GM10266 (cell line): Measurements from ENCODE around the gene TATDN3.
"Not testable (repeated sequence)": the region's sequence is repeated elsewhere in the genome, so short reads cannot be mapped to it uniquely, and the experiment has no call there.

Experiments
- DNase-seq: peaks from one replicate; pipeline ENCODE4 v3.0.0; 2012; ENCODE audit errors: extremely low spot score
- TF ChIP-seq, protein P1 (sequence below): IDR thresholded peaks from 2 replicates; pipeline ENCODE4 v1.5.1; 2012; ENCODE audit warnings: mild to moderate bottlenecking, low read depth; ENCODE audit not compliant: control insufficient read depth, insufficient read depth; ENCODE audit errors: missing control alignments

The TATDN3 gene

DNA sequence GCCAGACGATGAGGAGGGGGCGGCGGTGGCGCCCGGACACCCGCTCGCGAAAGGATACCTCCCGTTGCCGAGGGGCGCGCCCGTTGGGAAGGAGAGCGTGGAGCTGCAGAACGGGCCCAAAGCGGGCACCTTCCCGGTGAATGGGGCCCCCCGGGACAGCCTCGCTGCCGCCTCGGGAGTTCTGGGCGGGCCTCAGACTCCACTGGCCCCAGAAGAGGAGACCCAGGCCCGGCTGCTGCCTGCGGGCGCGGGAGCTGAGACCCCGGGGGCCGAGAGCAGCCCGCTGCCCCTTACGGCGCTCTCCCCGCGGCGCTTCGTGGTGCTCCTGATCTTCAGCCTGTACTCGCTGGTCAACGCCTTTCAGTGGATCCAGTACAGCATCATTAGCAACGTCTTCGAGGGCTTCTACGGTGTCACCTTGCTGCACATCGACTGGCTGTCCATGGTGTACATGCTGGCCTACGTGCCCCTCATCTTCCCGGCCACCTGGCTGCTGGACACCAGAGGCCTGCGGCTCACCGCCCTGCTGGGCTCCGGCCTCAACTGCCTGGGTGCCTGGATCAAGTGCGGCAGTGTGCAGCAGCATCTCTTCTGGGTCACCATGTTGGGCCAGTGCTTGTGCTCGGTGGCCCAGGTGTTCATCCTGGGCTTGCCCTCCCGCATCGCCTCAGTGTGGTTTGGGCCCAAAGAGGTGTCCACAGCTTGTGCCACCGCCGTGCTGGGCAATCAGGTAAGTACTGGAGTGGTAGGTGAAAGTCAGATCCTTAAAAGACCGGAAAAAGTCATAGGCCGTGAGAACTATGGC, 67.0 kb downstream of the TATDN3 start:
- TF ChIP-seq, protein P1, sequence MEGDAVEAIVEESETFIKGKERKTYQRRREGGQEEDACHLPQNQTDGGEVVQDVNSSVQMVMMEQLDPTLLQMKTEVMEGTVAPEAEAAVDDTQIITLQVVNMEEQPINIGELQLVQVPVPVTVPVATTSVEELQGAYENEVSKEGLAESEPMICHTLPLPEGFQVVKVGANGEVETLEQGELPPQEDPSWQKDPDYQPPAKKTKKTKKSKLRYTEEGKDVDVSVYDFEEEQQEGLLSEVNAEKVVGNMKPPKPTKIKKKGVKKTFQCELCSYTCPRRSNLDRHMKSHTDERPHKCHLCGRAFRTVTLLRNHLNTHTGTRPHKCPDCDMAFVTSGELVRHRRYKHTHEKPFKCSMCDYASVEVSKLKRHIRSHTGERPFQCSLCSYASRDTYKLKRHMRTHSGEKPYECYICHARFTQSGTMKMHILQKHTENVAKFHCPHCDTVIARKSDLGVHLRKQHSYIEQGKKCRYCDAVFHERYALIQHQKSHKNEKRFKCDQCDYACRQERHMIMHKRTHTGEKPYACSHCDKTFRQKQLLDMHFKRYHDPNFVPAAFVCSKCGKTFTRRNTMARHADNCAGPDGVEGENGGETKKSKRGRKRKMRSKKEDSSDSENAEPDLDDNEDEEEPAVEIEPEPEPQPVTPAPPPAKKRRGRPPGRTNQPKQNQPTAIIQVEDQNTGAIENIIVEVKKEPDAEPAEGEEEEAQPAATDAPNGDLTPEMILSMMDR = no peak
- peak; percentile 51 for DNase-seq

DNA sequence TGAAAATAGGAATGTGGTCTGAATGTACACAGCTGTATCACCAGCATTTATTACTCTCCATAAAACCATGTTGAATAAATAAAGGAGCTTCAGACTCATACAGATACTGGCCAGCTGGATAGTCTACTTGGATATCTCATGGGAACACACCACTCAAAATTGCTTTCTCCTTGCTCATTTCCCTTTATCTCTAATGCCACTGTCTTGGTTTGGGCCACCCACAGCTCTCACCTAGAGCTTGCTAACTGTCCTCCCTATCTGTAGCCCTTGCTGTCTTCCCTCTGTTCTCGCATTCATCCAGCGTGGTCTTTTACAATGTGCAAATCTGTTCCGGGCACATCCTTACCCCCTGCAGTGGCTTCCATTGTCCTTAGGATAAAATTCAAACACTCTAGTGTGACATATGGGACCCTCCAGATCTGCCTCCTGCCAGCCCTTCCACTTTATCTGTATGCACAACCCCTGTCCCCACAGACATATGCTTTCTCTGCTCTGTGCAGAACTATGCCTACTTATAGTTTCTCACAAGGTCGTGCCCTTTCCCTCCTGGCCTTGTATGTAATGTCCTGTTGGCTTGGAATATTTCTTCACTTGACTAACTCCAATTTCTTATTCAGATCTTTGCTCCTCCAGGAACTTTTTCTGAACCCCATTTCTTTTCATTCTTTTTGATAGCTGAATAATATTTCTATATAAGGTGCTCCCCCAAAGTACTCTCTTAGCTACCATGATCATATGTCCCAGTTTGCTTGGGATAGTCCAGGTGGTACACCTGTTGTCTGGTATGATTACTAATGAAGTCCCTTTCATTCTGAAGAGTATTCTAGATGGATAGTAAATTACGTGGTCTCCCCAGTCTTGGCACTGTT, 69.3 kb downstream of the TATDN3 start:
- peak; percentile 4 for DNase-seq
- TF ChIP-seq, protein P1 = no peak

DNA sequence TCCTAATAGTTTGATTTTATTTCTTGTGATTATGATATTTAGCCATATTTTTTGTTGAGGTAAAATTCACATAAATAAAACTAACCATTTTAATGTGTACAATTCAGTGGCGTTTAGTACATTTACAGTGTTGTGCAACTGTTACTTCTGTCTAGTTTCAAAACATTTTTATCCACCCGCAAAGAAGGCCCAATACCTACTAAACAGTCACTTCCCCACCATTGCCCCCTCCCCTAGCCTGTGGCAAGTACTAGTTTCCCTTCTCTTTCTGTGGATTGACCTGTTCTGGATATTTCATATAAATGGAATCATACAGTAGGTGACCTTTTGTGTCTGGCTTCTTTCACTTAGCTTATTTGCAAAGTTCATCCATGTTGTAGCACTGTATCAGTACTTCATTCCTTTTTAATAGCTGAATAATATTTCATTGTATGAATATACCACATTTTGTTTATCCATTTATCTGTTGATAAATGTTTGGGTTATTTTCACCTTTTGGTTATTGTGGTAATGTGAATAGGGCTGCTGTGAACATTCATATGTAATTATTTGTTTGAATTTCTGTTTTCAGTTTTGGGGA, 70.5 kb downstream of the TATDN3 start:
- DNase-seq = no peak
- TF ChIP-seq, protein P1 = no peak

DNA sequence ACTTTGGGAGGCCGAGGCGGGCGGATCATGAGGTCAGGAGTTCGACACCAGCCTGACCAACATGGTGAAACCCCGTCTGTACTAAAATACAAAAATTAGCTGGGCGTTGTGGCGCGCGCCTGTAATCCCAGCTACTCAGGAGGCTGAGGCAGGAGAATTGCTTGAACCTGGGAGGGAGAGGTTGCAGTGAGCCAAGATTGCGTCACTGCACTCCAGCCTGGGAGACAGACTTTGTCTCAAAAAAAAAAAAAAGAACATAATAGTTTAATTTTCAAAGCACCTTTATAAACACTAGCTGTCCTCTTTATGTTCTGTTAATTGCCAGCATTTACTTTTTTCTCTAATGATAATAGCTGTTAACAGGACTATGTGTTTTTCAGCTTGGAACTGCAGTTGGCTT, 71.7 kb downstream of the TATDN3 start:
- DNase-seq = not testable (repeated sequence)

DNA sequence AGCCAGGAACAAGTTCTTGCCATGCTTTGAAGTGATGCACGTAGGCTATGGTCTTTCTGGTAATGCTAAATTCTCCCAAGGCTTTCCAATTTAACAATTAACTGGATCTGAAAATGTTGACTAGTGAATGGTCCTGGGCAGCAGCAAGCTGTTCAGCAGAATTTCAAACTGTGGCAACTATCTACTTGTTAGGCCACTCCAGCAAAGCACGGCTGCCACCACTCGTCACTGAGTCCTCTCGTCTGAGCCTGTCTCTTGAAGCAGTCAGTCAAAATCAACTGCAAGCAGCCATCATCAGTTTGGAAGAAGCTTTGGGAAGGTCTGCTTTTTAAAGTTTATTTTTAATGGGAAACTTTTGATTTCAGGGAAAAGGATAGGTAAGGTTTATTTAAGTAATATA, 72.5 kb downstream of the TATDN3 start:
- DNase-seq = no peak

More for the DNA sequence above, 72.5 kb downstream of the TATDN3 start:
- TF ChIP-seq, protein P1 = no peak
